Stimulated activated CD4-positive, alpha-beta T cell treated with anti-CD3 and anti-CD28 coated beads, Interleukin-12 subunit alpha, Interleukin-12 subunit beta, amount 100 ng/mL, for 24 hours (primary cell): ENCODE measurements around the gene SYT2.
"Not testable (repeated sequence)": the region's sequence is repeated elsewhere in the genome, so short reads cannot be mapped to it uniquely, and the experiment has no call there.

ENCODE experiments used
- DNase-seq, 2 experiments: peaks; one replicate each; pipeline ENCODE4 v3.0.0-alpha.2; 2020; ENCODE audit warnings: low read depth in 2 of 2

SYT2 gene

GRCh38 chr1:202571719-202572339, 138.4 kb downstream of the SYT2 start:
- peak in 1 of 2 experiments; percentile 10 for DNase-seq

GRCh38 chr1:202569393-202570322, 140.6 kb downstream of the SYT2 start:
- DNase-seq: no peak

DNA sequence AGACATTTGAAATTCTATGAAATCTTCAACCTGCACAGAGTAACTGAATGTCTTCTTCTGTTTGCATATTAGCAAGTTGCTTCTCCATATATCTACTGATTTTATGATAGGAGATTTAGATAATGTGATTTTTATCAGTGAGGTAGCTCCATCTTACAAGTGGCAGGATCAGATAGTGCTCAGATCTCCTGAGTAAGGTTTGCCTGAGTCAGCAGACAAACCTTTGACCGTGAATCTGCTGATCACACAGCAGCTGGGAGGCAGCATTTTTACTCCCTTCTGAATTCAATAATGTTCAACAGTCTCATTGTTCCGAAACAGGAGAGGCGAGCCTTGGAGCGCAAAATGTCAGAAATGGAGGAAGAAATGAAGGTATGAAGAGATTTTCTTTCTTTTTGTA, 141.4 kb downstream of the SYT2 start:
- no peak for DNase-seq

DNA sequence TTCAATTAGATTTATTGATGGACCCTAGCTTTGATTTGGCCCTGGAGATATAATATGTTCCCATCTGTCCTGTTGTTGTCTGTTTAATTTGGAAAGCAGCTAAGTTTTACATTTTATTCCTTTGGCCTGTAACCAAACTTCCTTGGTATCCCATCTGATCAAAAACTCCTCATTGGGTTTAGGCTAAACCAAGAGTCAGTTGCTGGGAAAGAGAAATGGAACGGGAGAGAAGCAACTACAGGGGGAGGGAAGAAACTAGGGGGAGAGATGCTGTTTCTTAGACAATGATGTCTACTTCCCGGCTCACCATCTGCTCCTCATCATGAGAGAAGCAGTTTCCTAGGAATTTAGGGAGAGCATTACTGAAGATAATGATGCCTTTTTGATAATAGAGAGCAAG, 141.8 kb downstream of the SYT2 start:
- no peak for DNase-seq

DNA sequence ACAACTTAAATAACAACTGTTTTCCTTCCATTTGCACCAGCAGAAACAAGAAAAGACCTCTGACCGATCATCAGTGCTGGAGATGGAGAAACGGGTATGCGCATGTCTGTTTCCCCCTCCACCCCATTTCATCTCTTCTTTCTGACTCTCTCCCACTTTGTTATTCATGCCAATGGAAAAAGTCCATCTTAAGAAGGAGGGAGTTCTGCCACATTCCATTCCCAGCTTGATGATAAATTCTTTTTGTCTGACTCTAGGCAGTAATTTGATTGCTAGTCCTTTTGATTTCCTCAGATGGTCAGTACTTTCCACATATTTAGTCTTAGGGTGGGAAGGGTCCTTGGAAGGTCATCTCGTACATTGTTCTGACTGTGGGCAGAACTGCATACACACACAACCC, 142.5 kb downstream of the SYT2 start:
- DNase-seq: no peak

- DNase-seq: no peak
Observed at GRCh38 chr1:202565890-202566602, 144.2 kb downstream of the SYT2 start.

DNA sequence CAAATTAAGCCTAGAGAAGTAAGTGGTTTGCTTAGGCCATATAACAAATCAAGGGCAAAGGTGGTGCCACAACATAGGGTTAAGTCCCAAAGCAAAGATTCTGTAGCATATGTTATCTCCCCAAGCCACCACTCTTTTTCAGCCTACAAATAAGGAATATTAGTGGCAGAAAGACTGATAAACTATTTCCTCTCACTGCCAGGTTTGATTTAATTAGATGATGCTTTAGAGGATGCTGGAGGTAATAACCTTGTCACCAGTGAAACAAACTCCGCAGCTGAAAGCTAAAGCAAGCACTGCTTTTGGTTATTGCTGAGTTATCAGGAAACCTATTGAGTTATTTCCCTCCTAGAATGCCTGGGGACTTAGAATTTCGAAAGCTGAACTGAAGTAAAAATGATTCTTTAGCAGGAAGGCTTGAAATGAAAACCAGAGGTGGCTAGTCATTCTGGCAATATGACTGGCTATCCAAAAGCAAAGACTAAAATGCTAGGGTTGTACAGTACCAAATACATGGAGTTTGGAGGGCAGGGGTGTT, 145.2 kb downstream of the SYT2 start:
- DNase-seq: no peak

- DNase-seq: no peak
Observed at GRCh38 chr1:202563818-202564217, 146.4 kb downstream of the SYT2 start.

GRCh38 chr1:202562444-202563060, 147.7 kb downstream of the SYT2 start:
- no peak for DNase-seq

- DNase-seq: no peak
Observed at GRCh38 chr1:202561726-202562443, 148.4 kb downstream of the SYT2 start.

DNA sequence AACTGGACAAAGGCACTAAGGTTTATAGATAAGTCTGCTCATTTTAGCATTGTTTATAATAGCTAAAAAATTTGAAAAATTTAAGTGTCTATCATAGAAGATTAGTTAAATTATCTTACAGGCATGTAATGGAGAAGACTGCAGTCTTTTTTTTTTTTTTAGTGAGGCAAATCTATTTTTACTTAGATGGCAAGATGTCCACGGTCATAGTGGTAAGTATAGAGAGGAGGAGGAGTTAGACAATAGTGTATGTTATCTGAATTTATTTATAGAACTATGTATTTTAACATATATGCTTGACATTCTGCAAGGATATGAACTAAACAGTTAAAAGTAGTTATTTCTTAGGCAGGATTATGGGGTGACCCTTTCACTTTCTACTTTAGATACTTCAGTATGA, 149.0 kb downstream of the SYT2 start:
- DNase-seq: no peak

- DNase-seq: not testable (repeated sequence)
Observed at GRCh38 chr1:202557662-202558061, 152.6 kb downstream of the SYT2 start.

GRCh38 chr1:202556037-202556436, 154.2 kb downstream of the SYT2 start:
- DNase-seq: not testable (repeated sequence)

DNA sequence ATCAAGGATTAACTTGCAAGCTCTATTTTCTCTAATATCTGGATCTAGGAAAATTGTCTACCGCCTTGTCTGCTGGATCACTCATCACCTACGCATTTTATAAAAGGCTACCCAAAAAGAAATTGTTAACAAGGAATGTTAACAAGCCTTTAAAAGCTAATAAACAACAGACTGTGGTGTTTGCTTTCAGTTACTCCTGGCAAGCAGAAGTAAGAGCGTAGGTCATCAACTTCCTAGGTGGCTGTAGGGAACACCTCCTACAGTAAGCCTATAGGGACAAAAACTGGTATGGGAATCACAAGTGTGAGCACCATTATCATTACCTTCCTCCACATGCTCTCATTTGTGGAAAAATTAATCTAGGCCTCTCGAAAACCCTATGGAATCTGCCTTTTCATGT, 155.6 kb downstream of the SYT2 start:
- DNase-seq: not testable (repeated sequence)

DNA sequence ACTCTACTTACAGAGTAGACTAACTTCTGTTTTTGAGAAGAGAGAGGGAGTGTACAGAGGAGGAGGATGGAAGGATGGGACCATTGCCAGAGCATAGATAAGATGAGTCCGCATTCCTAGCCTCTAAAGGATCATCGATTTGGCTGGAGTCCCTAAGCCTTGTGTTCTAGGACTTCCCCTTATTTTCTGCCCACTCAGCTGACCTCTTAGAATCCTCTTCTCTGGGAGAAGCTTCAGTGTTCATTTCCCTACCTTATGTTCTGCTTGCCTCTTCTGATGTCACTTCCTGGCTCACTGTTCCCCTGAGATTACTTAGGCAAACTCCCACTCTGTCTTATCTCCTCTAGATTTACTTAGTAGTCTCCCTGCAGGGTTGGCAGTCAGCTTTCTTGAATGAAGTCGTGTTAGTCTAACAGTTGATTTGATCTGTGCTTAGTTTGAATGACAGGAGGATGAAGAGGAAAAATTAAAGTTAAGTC, 156.7 kb downstream of the SYT2 start:
- no peak for DNase-seq

- DNase-seq: not testable (repeated sequence)
Observed at GRCh38 chr1:202553078-202553477, 157.2 kb downstream of the SYT2 start.

DNA sequence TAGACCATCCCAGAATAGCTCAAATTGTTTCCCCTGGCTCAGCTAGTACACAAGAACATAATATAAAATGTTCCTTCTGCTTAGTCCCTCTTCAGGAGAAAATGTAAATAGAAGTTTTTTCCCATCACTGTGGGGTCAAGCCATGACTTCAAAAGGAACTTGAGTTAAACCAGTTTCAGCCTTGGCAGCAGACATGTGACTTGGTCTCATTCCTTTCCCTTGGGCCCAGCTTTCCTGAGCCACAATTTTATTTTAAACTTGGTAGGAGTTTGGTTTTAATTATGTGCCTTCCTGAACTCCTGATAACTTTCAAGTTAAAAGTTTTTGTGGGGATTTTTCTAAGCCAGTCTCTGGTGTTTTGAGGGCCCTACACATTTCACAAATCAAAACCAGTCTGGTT, 157.6 kb downstream of the SYT2 start:
- DNase-seq: not testable (repeated sequence)

DNA sequence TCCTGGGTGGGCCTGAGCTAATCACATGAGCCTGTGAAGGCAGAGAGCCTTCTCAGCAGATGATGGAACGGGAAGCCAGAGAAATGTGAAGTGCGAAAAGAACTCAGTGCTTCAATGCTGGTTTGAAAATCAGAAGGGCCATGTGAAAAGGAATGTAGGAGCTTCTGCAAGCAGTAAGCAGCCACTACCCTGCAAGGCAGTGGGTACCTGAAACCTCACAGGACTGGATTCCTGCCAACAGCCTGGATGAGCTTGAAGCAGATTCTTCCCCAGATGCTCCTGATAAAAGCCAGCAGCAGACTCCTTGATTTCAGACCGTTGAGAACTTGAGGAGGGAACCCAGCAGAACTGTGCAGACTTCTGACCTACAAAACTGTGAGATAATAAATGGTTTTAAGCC, 158.6 kb downstream of the SYT2 start:
- DNase-seq: no peak

- DNase-seq: not testable (repeated sequence)
Observed at GRCh38 chr1:202550088-202550487, 160.2 kb downstream of the SYT2 start.

DNA sequence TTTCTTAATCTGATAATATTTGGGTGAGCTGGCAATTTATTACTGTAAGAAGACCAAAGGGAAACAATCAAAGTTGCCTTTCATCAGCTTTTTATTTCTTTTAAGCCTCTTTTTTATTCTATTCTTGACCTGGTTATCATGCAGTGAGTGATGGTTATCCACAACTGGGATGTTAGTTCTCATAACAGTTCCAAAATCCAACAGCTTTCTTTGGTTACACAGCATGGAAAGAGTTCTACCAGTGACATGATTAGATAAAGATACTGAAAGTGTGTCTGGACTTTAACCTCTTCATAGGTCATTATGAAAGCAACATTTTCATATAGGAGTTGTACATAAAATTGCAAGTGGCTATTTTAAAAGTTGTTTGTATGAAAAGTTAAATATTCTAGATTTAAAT, 163.0 kb downstream of the SYT2 start:
- no peak for DNase-seq

- DNase-seq: not testable (repeated sequence)
Observed at GRCh38 chr1:202546796-202547195, 163.5 kb downstream of the SYT2 start.
